CD4-positive, alpha-beta T cell treated with Interleukin-1 beta for 1 hour (primary cell): ENCODE measurements around the gene DOCK7.
"Not testable (repeated sequence)": the region's sequence is repeated elsewhere in the genome, so short reads cannot be mapped to it uniquely, and the experiment has no call there.

ENCODE experiments used
- DNase-seq, 2 donors: peaks; one replicate each; pipeline ENCODE4 v3.0.0-alpha.2; 2020 to 2022

DOCK7 gene

GRCh38 chr1:62528015-62528414 lies 160.2 kb downstream of the DOCK7 start:
- DNase-seq = peak; percentile 11 to 50

GRCh38 chr1:62527346-62527745 lies 160.8 kb downstream of the DOCK7 start:
- not testable (repeated sequence) for DNase-seq

DNA sequence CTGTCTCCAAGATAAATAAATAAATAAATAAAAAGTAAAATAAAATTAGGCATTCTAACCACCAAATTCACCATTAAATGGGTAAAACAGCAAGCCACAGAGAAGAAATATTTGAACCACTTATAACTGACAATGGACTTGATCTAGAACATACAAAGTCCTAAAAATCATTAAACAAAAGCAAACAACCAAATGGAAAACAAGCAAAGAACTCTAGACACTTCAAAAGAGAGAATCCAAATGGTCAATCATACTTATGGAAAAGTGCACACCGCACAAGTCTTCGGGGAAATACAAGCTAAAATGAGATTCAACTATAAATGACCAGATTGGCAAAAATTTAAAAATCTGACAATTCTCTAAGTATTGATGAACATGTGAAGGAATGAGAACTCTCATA lies 164.3 kb downstream of the DOCK7 start:
- no peak for DNase-seq

GRCh38 chr1:62516600-62516999 lies 171.6 kb downstream of the DOCK7 start:
- no peak for DNase-seq

- DNase-seq = no peak
Measured at GRCh38 chr1:62514746-62515423, 173.3 kb downstream of the DOCK7 start.

- DNase-seq = no peak
Measured at GRCh38 chr1:62513013-62513412, 175.2 kb downstream of the DOCK7 start.

DNA sequence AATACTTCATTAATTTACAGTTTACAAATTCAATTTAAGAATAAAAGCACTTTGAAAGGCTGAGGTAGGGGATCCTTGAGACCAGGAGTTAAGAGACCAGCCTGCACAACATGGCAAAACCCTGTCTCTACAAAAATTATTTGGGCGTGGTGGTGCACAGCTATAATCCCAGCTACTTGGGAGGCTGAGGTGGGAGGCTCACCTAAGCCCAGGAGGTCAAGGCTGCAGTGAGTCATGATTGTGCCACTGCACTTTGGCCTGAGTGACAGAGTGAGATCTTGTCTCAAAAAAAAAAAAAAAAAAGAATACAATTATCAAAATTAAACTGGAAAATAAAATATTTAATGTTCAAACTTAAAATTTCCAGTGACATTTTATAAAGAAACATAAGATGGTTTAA lies 179.2 kb downstream of the DOCK7 start:
- no peak for DNase-seq

GRCh38 chr1:62508187-62508758 lies 179.9 kb downstream of the DOCK7 start:
- DNase-seq = peak in 1 of 2 donors; percentile 22

DNA sequence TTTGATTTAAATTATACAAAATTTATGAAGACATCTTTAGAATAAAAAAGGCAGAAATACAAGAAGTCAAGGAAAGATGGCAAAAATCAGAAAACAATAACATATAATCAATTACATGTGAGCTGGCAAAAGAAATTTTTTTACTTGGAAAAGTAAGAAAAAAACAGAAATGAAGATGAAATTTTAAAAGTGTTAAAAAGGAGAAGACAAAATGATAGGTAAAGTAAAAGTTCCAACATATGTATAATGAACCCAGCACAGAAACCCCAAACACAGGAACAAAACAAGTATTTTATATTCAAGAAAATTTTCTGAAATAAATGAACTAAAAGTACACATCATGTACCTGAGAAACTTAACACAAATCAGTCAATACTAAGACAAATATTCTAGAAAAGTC lies 188.0 kb downstream of the DOCK7 start:
- DNase-seq = no peak

DNA sequence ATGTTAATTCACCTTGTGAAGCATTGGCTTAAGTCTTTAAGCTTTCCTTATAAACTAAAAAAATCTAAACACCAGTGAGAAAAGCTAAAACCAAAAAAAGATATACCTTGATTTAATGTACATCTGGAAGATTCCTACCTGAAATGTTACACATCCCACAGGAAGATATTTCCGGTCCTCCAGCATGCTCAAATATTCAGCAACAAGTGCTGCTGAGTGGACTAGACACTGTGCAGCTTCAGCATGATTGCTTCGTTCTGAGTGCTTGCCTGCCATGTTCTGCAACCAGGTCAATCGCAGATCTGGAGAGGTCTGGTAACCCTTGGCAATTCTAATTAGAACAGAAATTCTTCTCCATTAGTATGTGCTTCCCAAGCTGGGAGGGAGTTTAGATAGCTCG lies 194.0 kb downstream of the DOCK7 start:
- no peak for DNase-seq

DNA sequence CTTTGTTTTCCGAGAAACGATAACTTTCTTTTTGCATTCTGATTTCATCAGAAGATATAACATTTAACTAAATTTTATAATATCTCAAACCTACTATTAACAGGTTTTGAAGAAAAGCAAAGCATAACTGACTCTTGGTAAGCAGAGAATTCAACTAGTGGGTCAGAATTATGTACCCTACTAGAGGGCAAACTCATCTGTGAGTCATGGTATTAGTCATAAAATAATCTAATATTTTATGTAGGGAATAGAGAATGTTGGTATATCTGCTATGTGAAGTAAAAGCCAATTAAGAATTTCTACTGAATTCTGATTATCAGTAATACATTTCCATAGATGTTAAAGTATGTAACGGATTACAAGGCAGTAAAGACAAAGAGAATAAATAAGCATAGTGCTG lies 194.5 kb downstream of the DOCK7 start:
- DNase-seq = no peak

DNA sequence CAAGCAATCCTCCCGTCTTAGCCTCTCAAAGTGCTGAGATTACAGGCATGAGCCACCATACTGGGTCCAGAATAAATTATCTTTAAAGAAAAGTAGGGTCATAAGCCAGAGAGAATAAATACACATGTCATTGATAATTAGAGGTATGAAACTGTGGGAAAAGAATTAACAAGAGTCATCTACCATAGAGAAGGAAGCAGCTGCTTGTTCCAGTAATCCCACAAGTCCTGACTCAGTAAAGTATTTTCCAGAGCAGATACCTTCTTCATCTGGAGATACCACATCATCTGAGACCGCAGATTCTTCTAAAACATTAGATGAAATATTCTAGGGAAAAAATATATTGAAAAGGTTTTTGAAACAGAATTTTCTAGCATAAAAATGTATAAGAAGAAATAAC lies 195.7 kb downstream of the DOCK7 start:
- no peak for DNase-seq

- DNase-seq = no peak
Measured at GRCh38 chr1:62487956-62488355, 200.2 kb downstream of the DOCK7 start.

DNA sequence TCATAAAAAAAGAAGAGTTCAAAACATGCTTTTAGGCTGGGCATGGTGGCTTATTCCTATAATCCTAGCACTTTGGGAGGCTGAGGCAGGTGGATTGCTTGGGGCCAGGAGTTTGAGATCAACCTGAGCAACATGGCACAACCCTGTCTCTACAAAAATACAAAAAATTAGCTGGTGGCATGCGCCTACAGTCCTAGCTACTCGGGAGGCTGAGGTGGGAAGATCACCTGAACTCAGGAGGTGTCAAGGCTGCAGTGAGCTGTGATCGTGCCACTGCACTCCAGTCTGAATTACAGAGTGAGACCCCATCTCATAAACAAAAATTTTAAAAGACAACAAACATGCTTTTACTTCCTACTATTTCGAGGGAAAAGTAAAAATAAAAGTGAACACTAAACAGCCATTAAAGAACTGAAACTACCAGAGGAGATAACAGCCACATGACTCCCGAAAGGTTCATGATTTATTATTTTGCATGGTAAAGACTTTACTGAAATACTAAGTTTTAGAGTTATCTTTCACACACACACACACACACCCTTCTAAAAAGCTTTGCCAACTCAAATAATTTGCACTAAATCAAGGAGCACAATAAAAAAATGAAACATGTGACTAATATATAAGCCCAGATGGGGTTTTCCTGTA lies 203.2 kb downstream of the DOCK7 start:
- DNase-seq = no peak

DNA sequence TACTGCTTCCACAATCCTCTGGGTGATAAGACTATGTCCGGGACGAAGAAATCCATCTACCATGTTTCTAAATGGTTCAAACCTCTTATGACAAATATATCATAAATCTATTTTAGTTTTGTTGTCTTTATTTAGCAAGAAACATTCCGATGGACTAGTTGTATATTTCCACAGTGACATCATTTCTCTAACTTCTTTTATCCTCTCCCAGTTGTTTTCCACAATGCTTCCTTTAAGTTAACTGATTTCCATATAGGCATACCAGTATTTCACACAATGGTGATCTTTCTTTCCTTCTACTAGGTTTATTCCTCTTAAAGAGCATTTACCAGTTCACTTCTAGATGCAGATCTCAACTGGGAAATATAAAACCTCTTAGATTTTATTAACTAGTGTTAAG lies 206.5 kb downstream of the DOCK7 start:
- no peak for DNase-seq

DNA sequence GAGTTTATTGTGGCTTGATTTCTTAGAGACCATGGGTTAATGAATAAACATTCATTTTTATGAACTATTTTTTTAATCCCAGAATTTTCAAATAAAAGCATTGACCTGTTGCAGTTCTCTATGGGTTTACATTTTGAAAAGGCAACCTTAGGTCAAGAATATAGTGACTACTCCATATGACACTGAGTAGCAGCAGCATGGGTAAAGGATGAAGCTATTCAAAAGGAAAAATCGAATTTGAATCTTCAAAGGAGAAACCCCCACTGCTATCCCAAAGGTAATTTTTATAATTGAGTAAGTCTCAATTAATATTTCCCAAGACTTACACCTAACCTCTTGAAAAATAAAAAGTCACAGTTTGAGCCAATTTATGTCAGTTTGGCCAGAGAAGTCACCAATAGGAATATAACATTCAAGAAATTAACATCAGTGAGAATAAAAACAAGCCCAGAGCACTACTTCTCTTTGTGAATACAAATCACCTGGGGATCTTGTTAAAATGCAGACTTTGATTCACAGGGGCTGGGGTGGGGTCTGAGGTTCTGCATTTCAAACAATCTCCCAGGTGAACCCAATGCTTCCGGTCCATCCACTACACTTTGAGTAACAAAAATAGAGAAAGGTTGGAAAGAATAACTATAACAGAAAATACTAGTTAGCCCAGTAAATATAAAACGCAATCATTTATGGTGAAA lies 211.5 kb downstream of the DOCK7 start:
- no peak for DNase-seq

DNA sequence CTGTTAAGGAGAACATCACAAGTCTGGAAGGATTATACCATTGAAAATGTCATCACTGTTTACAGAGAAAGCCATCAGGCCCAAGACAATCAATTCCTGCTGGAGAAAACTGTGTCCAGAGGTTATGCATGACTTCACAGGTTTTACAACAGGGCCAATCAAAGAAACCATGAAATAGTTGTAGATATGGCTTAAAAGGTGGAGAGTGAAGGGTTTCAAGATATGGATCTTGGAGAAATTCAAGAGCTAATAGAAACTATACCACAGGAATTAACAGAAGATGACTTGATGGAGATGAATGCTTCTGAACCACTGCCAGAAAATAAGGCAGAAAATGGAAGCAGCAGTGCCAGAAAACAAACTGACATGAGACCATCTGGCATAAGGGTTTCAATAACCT lies 221.1 kb downstream of the DOCK7 start:
- DNase-seq = no peak

- DNase-seq = no peak
Measured at GRCh38 chr1:62462370-62462769, 225.8 kb downstream of the DOCK7 start.

GRCh38 chr1:62457955-62458354 lies 230.2 kb downstream of the DOCK7 start:
- DNase-seq = no peak

- no peak for DNase-seq
Measured at GRCh38 chr1:62452951-62453350, 235.2 kb downstream of the DOCK7 start.

DNA sequence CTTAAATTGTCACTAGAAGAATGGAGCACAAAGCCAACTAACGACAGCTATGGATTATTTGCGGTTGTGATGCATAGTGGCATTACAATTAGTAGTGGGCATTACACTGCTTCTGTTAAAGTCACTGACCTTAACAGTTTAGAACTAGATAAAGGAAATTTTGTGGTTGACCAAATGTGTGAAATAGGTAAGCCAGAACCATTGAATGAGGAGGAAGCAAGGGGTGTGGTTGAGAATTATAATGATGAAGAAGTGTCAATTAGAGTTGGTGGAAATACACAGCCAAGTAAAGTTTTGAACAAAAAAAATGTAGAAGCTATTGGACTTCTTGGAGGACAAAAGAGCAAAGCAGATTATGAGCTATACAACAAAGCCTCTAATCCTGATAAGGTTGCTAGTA lies 237.9 kb downstream of the DOCK7 start:
- no peak for DNase-seq

GRCh38 chr1:62448221-62448933 lies 239.8 kb downstream of the DOCK7 start:
- DNase-seq = no peak

DNA sequence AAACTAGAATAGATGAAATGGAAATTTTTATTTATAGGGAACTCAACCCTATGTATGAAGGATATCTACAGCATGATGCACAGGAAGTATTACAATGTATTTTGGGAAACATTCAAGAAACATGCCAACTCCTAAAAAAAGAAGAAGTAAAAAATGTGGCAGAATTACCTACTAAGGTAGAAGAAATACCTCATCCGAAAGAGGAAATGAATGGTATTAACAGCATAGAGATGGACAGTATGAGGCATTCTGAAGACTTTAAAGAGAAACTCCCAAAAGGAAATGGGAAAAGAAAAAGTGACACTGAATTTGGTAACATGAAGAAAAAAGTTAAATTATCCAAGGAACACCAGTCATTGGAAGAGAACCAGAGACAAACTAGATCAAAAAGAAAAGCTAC lies 243.5 kb downstream of the DOCK7 start:
- no peak for DNase-seq
